ENCODE data around the gene LRRC7.

LRRC7 gene

DNA sequence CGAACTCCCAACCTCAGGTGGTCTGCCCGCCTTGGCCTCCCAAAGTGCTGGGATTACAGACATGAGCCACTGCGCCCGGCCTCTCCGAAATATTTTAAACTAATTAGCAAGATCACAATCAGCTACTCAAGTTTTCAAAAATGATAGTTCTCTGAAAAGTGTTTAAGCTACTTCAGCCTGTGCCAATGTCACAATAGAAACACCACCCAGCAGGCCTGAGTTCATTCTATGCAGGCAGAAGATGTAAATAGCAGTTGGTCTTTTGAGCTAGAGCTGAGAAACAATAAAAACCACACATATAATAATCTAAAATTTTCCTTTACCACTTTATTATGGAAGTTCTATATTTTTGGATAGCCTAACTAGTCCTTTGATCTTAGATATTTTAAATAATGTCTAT, 541.5 kb downstream of the LRRC7 start:
- DNase-seq, result no peak

- DNase-seq, result no peak
Measured at GRCh38 chr1:70112838-70113237, 545.1 kb downstream of the LRRC7 start.

DNA sequence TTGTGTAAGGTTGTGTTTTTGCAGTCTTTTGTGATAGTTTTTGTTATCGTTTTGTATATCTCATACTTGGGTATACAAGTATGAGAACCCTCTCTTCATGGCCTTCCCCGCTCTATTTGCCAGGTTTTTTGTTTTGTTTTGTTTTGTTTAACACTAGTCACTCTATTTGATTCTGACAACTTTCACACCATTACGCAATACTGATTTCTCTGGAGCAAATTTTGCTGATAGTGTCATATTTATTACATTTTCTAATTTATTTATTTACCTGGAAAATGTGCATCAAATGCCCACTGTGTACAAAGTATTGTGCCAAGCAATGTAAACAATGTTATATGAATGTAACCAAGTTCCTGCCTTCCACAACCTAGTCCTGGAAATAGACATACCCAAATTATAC, 547.6 kb downstream of the LRRC7 start:
- no peak for DNase-seq

- no peak for DNase-seq
Measured at GRCh38 chr1:70117046-70117445, 549.3 kb downstream of the LRRC7 start.

- no peak for DNase-seq
Measured at GRCh38 chr1:70134148-70134547, 566.4 kb downstream of the LRRC7 start.

GRCh38 chr1:70140343-70140742, 572.6 kb downstream of the LRRC7 start:
- no peak for DNase-seq

GRCh38 chr1:70140894-70141293, 573.2 kb downstream of the LRRC7 start:
- no peak for DNase-seq

DNA sequence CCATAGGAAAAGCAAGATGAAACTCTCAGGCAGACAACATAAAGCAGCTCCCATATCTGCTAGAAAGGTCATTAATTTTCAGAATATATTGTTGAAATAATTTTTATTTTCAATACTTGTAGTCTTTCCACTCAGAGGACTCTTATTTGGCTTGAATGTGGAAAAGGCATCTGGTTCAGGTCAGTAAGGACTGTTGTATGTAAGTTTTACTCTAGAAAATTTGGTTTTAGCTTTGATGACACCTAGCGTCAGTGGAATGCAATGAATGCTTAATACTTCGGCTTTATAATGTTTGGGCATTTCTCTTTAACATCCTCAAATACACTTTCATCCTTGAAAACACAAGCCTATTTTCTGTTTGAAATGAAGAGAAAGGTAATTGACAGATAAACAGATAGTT, 574.4 kb downstream of the LRRC7 start:
- DNase-seq, result no peak

DNA sequence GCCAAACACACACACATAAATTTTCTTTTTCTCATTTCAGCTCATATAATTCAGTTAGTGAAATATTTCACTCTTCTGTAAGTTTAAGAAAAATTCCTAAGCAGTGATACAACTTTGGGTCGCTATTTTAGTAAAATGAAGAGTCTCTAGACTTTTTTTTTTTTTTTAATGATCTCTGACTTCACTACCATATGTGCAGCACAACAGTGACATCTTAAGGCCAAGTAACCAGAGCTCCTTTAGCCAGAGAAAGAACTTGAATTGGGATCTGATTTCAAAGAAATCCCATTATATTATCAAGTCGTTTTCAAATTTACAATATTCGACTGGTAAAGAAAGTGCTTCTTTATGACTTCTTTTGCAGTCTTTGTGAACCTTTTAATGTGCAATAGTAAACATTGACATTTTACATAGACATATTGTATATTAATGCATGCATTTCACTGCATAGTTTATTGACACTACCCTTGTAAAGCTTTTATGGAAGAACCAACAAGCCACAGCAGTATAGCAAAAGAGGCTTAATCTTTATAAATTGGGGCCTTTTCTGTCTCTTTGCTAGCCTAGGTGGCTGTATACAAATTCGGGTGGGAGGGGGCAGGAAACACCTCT, 575.4 kb downstream of the LRRC7 start:
- DNase-seq, result no peak

- no peak for DNase-seq
Measured at GRCh38 chr1:70146488-70146887, 578.8 kb downstream of the LRRC7 start.

DNA sequence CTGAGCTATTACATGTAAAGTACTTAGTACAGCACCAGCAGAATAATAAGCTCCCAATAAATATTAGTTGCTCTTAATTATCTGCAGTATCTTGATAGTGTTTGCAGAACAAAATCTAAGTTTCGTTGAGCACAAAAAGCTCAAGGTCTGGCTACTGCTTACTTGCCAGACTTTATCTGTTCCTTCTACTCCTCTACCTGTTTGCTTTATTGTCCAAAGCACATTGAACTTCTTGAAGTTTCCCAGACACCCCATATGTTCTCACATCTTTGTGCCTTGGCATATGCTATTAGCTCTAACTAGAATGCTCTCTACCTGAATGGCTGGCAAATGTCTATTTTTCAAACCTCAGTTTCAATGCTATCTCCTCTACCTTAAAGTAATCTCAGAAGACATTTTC, 582.7 kb downstream of the LRRC7 start:
- DNase-seq, result no peak

DNA sequence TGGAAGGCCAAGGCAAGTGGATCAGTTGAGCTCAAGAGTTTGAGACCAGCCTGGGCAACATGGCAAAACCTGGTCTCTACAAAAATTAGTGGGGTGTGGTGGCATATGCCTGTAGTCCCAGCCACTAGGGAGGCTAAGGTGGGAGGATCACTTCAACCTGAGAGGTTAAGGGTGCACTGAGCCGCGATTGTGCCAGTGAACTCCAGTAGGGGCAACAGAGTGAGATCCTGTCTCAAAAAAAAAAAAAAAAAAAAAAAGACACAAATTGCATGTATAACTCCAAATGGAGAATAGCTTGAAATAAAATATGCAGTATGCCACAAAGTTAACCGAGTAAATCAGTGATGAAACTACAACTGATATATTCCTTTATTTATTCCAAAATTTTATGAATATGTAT, 586.0 kb downstream of the LRRC7 start:
- no peak for DNase-seq

- DNase-seq, result no peak
Measured at GRCh38 chr1:70156529-70157120, 588.9 kb downstream of the LRRC7 start.

- no peak for DNase-seq
Measured at GRCh38 chr1:70164350-70164749, 596.6 kb downstream of the LRRC7 start.

DNA sequence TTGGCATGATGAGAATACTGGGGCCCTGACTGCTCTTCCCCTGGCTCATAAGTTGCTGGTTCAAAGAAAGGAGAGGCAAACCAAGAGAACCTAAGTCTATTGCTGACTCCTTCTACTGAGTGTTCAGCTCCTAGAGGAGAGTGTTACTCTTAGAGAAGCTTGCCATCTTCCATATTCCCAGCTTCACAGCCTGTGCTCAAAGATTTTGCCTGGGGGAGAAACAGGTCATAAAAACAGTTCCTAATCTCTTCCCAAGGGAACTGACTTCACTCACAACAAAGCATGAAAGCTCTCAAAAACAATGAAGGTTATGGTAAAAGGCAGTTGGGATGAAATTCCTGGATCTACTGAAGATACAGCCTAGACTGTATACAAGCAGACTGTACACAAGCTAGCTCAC, 600.6 kb downstream of the LRRC7 start:
- DNase-seq, result no peak

DNA sequence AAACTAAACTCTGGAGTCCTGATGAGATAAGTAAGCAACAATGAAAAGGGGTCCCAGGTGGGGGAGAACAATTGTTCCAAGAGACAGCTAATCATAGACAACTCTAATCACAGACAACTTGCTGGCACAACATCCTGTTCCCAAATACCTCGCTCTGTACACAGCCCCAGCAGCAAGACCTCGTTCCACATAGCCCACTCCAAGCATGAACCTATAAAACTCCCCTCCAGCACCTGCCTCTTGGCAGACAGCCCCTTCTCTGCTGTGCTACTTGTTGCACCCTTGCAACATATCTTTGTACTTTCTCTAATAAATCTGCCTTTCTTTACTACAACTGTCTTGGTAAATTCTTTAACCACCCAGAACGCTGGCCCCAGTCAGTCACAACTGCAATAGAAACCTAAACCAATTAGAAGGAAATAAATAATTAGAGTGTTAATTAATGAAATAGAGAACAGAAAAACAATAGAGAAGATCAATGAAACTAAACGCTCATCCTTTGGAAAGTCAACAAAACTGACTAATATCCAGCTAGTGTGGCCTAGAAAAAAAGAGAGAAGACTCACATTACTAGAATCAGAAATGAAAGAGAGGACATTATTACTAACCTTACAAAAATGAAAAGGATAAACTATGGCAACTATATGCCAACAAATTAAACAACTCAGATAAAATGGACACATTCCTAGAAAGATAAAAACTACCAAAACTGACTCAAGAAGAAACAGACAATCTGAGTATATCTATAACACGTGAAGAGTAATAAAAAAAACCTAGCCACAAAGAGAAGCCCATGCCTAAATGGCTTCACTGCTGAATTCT, 601.5 kb downstream of the LRRC7 start:
- no peak for DNase-seq

DNA sequence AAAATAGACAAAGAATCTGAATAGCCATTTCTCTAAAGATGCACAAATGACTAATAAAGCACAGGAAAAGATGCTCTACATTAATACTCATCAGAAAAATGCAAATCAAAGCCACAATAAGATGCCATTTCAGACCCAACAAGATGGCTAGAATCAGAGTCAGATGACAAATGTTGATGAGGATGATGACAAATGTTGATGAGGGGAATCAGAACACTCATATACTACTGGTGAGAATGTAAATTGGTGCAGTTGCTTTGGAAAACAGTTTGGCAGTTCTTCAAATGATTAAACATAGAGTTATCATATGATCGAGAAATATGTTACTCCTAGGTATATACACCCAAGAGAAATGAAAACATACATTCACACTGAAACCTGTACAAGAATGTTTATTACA, 603.8 kb downstream of the LRRC7 start:
- no peak for DNase-seq

Measured in CD4-positive, alpha-beta T cell treated with Interleukin-4 for 1 hour (primary cell).